Activated T-helper 17 cell treated with anti-CD3 and anti-CD28 coated beads, Interleukin-2, amount 50 U/mL, for 72 hours (primary cell): ENCODE data around the gene SLC27A2. TPM values are rescaled to one million over a fixed set of nuclear protein-coding genes. Genes with fewer than 3 reads are reported as not detected.
"Not testable (repeated sequence)": the region's sequence is repeated elsewhere in the genome, so short reads cannot be mapped to it uniquely, and the experiment has no call there.

ENCODE experiments used
- ATAC-seq: fragments of 150-1000 bp; cut with Tn5 transposase; replicated peaks from 2 replicates; pipeline ENCODE4 v1.10.0; 2021; ENCODE audit warnings: mild to moderate bottlenecking, moderate library complexity
- H3K27ac Mint-ChIP-seq: one replicate; pipeline ENCODE4 v1.8.0; 2022; ENCODE audit warnings: mixed read lengths
- H3K27me3 Mint-ChIP-seq: one replicate; pipeline ENCODE4 v1.8.0; 2022; ENCODE audit warnings: mixed read lengths
- H3K36me3 Mint-ChIP-seq: one replicate; pipeline ENCODE4 v1.8.0; 2022; ENCODE audit warnings: low read depth, mild to moderate bottlenecking, mixed read lengths
- H3K4me1 Mint-ChIP-seq: one replicate; pipeline ENCODE4 v1.8.0; 2022; ENCODE audit warnings: mixed read lengths
- H3K4me3 Mint-ChIP-seq: one replicate; pipeline ENCODE4 v1.8.0; 2022; ENCODE audit warnings: mild to moderate bottlenecking, mixed read lengths
- H3K9me3 Mint-ChIP-seq: one replicate; pipeline ENCODE4 v1.8.0; 2022; ENCODE audit warnings: mixed read lengths
- total RNA-seq, 2 donors: library from RNA; stranded (reverse); gene quantifications; one replicate each; pipeline ENCODE4 v1.2.3, GENCODE V29; 2022

SLC27A2 gene
- total RNA-seq, 2 donors from 2014 or later, result 15.9 to 41.7 TPM

DNA sequence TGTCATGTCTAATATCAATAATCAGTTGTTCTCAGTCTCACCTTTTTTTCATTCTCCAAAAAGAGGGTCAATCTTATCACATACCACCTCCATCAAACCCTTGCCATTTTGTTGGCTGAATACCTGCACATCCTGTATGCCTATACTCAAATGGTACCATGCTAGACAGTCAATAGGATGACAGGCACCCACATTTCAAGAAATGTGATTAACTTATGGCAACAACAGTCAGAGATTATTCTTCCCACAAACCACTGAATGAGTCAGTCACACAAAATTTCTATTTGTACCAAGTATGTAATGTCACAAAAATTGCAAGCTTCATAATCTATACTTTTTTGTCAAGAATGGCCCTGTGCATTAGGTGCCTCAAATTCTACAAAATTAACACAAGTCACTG is 5.1 kb upstream of the SLC27A2 start:
- H3K27me3 Mint-ChIP-seq, result peaks cover 33% of the 10 kb centered on the region
- peak; percentile 97 for ATAC-seq
- no peaks in the 10 kb centered on the region for H3K36me3 Mint-ChIP-seq
- H3K4me1 Mint-ChIP-seq, result peaks cover 8% of the 10 kb centered on the region
- peak overlapping the region; percentile 20 for H3K4me3 Mint-ChIP-seq
- no peak overlapping the region for H3K27ac Mint-ChIP-seq
- H3K9me3 Mint-ChIP-seq, result peaks cover 5% of the 10 kb centered on the region

DNA sequence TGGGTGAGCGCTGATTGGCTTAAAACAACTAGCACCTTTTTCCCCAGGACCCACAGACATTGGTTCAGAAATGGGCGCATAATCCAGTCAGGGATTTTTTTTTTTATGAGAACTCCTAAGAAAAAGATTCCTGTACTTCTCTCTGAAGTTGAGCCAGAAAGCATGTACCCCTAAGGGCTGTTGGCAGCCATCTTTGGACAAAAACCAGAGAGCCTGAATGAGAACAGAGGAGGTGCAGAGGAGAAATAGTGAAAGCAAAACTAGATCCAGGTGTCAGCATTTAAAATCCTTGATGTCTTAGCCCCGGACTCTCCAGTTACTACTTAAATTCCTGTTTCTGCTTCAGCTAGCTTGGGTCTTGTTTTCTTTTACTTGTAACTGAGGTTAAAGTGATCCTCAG is 1.9 kb upstream of the SLC27A2 start:
- no peak for ATAC-seq
- Mint-ChIP-seq H3K4me1 (peaks cover 22% of the 10 kb centered on the region), H3K36me3 (peaks cover 5% of the 10 kb centered on the region), H3K4me3 (peak overlapping the region; percentile 99), H3K9me3 (peaks cover 4% of the 10 kb centered on the region), H3K27ac (no peak overlapping the region), H3K27me3 (peaks cover 28% of the 10 kb centered on the region)

- Mint-ChIP-seq H3K27ac (no peak overlapping the region), H3K9me3 (no peaks in the 10 kb centered on the region), H3K4me1 (peaks cover 22% of the 10 kb centered on the region), H3K36me3 (peaks cover 5% of the 10 kb centered on the region), H3K27me3 (peaks cover 24% of the 10 kb centered on the region), H3K4me3 (peak overlapping the region; percentile 99)
- no peak for ATAC-seq
Measured at GRCh38 chr15:50180582-50180981, 1.4 kb upstream of the SLC27A2 start.

- no peaks in the 10 kb centered on the region for H3K9me3 Mint-ChIP-seq
- ATAC-seq, result no peak
- H3K27ac Mint-ChIP-seq, result no peak overlapping the region
- H3K36me3 Mint-ChIP-seq, result peaks cover 5% of the 10 kb centered on the region
- H3K4me3 Mint-ChIP-seq, result peak overlapping the region; percentile 99
- peaks cover 22% of the 10 kb centered on the region for H3K4me1 Mint-ChIP-seq
- H3K27me3 Mint-ChIP-seq, result peaks cover 24% of the 10 kb centered on the region
Measured at GRCh38 chr15:50181201-50181968, 611 bp upstream of the SLC27A2 start.

DNA sequence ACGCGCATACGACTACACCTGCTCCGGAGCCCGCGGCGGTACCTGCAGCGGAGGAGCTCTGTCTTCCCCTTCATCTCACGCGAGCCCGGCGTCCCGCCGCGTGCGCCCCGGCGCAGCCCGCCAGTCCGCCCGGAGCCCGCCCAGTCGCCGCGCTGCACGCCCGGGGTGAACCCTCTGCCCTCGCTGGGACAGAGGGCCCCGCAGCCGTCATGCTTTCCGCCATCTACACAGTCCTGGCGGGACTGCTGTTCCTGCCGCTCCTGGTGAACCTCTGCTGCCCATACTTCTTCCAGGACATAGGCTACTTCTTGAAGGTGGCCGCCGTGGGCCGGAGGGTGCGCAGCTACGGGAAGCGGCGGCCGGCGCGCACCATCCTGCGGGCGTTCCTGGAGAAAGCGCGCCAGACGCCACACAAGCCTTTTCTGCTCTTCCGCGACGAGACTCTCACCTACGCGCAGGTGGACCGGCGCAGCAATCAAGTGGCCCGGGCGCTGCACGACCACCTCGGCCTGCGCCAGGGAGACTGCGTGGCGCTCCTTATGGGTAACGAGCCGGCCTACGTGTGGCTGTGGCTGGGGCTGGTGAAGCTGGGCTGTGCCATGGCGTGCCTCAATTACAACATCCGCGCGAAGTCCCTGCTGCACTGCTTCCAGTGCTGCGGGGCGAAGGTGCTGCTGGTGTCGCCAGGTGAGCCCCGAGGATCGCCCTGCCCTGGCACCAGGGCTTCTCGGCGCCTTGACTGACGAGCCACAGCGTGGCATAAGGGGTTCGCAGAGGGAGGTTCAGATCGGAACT is 420 bp downstream of the SLC27A2 start:
- Mint-ChIP-seq H3K4me3 (peak overlapping the region; percentile 99), H3K4me1 (peaks cover 19% of the 10 kb centered on the region), H3K36me3 (peaks cover 5% of the 10 kb centered on the region), H3K27me3 (peaks cover 24% of the 10 kb centered on the region), H3K9me3 (no peaks in the 10 kb centered on the region), H3K27ac (peak overlapping the region; percentile 68)
- ATAC-seq, result peak; percentile 63

DNA sequence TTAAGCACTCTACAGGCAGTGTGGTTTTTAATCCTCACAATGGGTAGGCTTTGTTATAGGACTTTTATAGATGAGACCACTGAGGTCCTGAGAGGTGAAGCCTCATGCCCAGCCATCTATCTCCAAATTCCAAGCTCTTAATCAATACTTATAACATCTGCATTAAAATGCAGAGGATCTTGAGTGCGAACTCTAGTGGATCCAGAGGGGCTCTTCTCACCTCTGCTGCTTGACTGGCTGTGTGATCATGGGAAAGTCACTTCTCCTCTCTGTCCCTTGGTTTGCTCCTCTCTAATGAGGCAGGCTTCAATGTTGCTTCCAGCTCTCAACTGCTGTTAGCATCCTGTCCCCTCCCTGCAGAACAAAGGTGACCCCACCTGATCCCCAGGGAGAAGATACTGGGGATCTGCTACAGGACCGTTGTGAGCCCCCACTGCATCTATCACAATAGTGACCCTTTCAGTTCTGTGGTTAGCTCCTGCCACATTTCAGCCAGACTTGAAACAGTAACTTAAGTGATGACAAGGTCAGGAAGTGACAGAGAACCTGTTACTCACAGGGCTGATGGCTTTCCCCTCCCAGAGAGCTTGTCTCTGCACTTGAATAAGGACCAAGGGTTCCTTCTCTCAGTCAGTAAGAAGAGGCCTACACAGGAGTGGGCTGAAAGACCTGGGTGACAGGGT is 1.3 kb downstream of the SLC27A2 start:
- Mint-ChIP-seq H3K27ac (peak overlapping the region; percentile 68), H3K4me1 (peaks cover 22% of the 10 kb centered on the region), H3K4me3 (peak overlapping the region; percentile 99), H3K9me3 (no peaks in the 10 kb centered on the region), H3K27me3 (peaks cover 22% of the 10 kb centered on the region), H3K36me3 (peaks cover 5% of the 10 kb centered on the region)
- ATAC-seq, result peak; percentile 86

GRCh38 chr15:50184863-50185504 is 3.0 kb downstream of the SLC27A2 start:
- Mint-ChIP-seq H3K4me1 (peaks cover 22% of the 10 kb centered on the region), H3K36me3 (peaks cover 5% of the 10 kb centered on the region), H3K4me3 (no peak overlapping the region), H3K9me3 (no peaks in the 10 kb centered on the region), H3K27me3 (peaks cover 22% of the 10 kb centered on the region), H3K27ac (no peak overlapping the region)
- no peak for ATAC-seq

DNA sequence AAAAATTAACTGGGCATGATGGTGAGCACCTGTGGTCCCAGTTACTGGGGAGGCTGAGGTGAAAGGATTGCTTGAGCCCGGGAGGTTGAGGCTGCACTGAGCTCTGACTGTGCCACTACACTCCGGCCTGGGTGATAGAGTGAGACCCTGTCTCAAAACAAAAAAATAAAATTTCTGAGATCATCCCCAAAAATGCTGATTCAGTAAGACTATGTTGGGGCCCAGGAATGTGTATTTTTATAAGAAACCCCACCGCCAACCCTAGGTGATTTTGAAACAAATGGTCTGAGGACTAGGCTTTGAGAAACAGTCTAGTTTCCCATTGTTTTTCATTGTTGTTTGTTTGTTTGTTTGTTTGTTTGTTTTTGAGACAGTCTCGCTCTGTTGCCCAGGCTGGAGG is 4.1 kb downstream of the SLC27A2 start:
- Mint-ChIP-seq H3K27me3 (peaks cover 13% of the 10 kb centered on the region), H3K27ac (no peak overlapping the region), H3K4me1 (peaks cover 22% of the 10 kb centered on the region), H3K36me3 (peaks cover 5% of the 10 kb centered on the region), H3K4me3 (no peak overlapping the region), H3K9me3 (no peaks in the 10 kb centered on the region)
- ATAC-seq, result no peak

DNA sequence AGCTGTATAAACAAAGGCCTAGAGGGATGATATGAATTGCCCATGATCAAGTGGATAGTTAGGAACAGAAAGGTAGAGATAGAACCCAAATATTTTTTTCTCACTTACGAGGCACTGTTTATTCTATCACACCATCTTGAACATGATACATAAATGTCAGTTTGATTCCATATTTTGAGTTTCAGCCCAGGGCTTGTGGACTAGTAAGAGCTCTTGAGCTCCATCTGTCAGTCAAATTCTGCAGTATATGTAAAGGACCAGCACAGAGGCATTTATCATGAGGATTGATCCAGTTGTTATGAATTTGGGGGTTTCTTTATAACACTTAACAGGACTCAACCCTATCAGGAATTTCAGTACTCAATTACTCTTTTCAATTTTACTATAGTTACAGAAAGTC is 4.8 kb downstream of the SLC27A2 start:
- H3K36me3 Mint-ChIP-seq, result peaks cover 5% of the 10 kb centered on the region
- H3K27ac Mint-ChIP-seq, result no peak overlapping the region
- H3K4me1 Mint-ChIP-seq, result peaks cover 22% of the 10 kb centered on the region
- ATAC-seq, result no peak
- H3K9me3 Mint-ChIP-seq, result no peaks in the 10 kb centered on the region
- H3K4me3 Mint-ChIP-seq, result no peak overlapping the region
- peaks cover 8% of the 10 kb centered on the region for H3K27me3 Mint-ChIP-seq

GRCh38 chr15:50187525-50187924 is 5.5 kb downstream of the SLC27A2 start:
- Mint-ChIP-seq H3K4me1 (peaks cover 19% of the 10 kb centered on the region), H3K27ac (no peak overlapping the region)

GRCh38 chr15:50187997-50188396 is 6.0 kb downstream of the SLC27A2 start:
- H3K4me1 Mint-ChIP-seq, result peaks cover 16% of the 10 kb centered on the region
- H3K27ac Mint-ChIP-seq, result no peak overlapping the region
- peaks cover 4% of the 10 kb centered on the region for H3K27me3 Mint-ChIP-seq
- H3K36me3 Mint-ChIP-seq, result peaks cover 5% of the 10 kb centered on the region
- ATAC-seq, result no peak
- no peaks in the 10 kb centered on the region for H3K9me3 Mint-ChIP-seq
- H3K4me3 Mint-ChIP-seq, result no peak overlapping the region

More at GRCh38 chr15:50187525-50187924, 5.5 kb downstream of the SLC27A2 start:
- H3K27me3 Mint-ChIP-seq, result peaks cover 6% of the 10 kb centered on the region
- peaks cover 5% of the 10 kb centered on the region for H3K36me3 Mint-ChIP-seq
- no peak overlapping the region for H3K4me3 Mint-ChIP-seq
- H3K9me3 Mint-ChIP-seq, result no peaks in the 10 kb centered on the region
- no peak for ATAC-seq

DNA sequence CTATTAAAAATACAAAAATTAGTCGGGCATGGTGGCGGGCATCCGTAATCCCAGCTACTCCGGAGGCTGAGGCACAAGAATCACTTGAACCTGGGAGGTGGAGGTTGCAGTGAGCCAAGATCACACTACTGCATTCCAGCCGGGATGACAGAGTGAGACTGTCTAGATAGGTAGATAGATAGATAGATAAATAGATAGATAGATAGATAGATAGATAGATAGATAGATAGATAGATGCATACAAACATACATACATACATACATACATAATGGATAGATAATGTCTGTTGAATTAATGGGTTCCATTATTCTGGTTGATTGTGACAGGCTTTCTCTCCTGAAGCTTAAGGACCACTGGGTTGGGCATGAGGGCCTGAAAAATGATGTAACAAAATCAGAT is 6.8 kb downstream of the SLC27A2 start:
- not testable (repeated sequence) for ATAC-seq, H3K36me3 Mint-ChIP-seq, H3K4me1 Mint-ChIP-seq, H3K9me3 Mint-ChIP-seq, H3K27me3 Mint-ChIP-seq, H3K4me3 Mint-ChIP-seq, H3K27ac Mint-ChIP-seq

DNA sequence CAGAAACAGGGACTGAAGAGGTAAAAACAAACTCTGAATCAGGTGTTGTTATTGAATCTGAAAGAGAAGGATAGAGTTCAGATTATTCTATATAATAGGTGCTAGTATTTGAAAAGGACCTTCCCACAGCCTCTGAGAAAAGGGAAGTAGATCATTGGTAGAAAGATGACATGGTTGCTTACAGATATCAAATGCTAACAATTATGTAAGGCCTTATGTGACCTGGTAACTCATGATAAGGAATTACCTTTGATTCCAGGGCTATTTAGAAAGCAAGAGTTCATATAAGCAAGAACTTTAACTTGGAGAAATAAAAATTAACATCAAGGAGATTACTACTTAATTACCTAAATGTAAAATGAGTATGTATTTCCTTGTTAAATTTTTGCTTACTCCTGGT is 7.6 kb downstream of the SLC27A2 start:
- no peak overlapping the region for H3K4me3 Mint-ChIP-seq
- H3K4me1 Mint-ChIP-seq, result peaks cover 9% of the 10 kb centered on the region
- H3K27me3 Mint-ChIP-seq, result peaks cover 4% of the 10 kb centered on the region
- no peaks in the 10 kb centered on the region for H3K9me3 Mint-ChIP-seq
- no peaks in the 10 kb centered on the region for H3K36me3 Mint-ChIP-seq
- ATAC-seq, result no peak
- H3K27ac Mint-ChIP-seq, result no peak overlapping the region

DNA sequence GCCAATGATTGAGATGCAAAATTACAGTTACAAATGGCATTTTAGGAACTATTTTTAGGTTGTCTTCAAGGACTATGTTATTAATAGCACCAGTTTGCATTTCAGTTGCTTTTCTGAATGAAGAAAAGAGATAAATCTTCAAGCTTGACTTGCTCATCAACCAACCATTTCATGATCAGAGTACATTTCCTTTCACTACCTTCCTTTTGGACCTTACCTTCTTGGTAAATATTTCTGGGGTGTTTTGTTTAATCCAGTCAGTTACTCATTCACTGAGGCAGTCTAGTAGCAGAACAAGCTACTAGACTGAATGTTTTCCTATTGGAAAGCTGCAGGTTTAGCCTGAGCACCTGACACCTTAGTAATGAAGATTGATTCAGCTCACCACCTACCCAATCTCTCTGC is 8.2 kb downstream of the SLC27A2 start:
- ATAC-seq, result no peak
- no peak overlapping the region for H3K4me3 Mint-ChIP-seq

More for the DNA sequence above, 8.2 kb downstream of the SLC27A2 start:
- H3K27ac Mint-ChIP-seq, result no peak overlapping the region
- no peaks in the 10 kb centered on the region for H3K9me3 Mint-ChIP-seq
- no peaks in the 10 kb centered on the region for H3K36me3 Mint-ChIP-seq
- peaks cover 9% of the 10 kb centered on the region for H3K4me1 Mint-ChIP-seq
- H3K27me3 Mint-ChIP-seq, result peaks cover 4% of the 10 kb centered on the region
